Mucosa of descending colon (tissue), 3 donors: Measurements from ENCODE around the gene ALDH1A1. TPM values are rescaled to one million over a fixed set of nuclear protein-coding genes. Genes with fewer than 3 reads are reported as not detected.

ENCODE experiments used
- ATAC-seq: fragments of 200-7000 bp; cut with Tn5 transposase; one replicate; pipeline ENCODE4 v1.9.1; 2020; ENCODE audit warnings: mild to moderate bottlenecking, moderate library complexity
- DNase-seq, 3 donors: peaks; one replicate each; pipeline ENCODE4 v3.0.0-alpha.2; 2020
- H3K36me3 ChIP-seq: fragments of 200-600 bp; one replicate; pipeline ENCODE4 v1.8.0; 2021; ENCODE audit warnings: low read depth, mild to moderate bottlenecking
- H3K4me1 ChIP-seq: fragments of 200-600 bp; one replicate; pipeline ENCODE4 v1.8.0; 2021; ENCODE audit warnings: low read depth, mild to moderate bottlenecking
- H3K4me3 ChIP-seq: fragments of 200-600 bp; one replicate; pipeline ENCODE4 v1.8.0; 2021; ENCODE audit warnings: mild to moderate bottlenecking
- H3K9me3 ChIP-seq: fragments of 200-600 bp; one replicate; pipeline ENCODE4 v1.8.0; 2021; ENCODE audit warnings: mild to moderate bottlenecking
- intact Hi-C, 2 donors: fragments of 100-400 bp; cut with DNase I in 1 of 2; cut with micrococcal nuclease in 1 of 2; formaldehyde crosslinking; loops; one replicate each; pipeline versions ENCODE4 v1.11.0 to v1.11.1; 2022; cut with DNase I, micrococcal nuclease
- total RNA-seq, 3 donors: library from RNA; stranded (reverse); fragmentation: NEBNext Ultra II Directional in 2 of 3; extraction: Animal tissue kit (Norgen Biotek cat#: 25700) in 2 of 3; gene quantifications; one replicate each; pipeline versions ENCODE4 v1.2.1 to v1.2.4, GENCODE V29; 2021 to 2023
- TF ChIP-seq, protein P1 (sequence below): fragments of 200-600 bp; IDR thresholded peaks from one replicate; pipeline ENCODE4 v1.8.0; 2022; ENCODE audit warnings: antibody characterized with exemption, mild to moderate bottlenecking
- donor health status: DM: no; HTN: no; CAD: no; lungs with moderate emphysema.
- donor health status: DM: no; HTN: no; CAD: no.
- donor health status: DM: no; HTN: yes; CAD: no.

ALDH1A1 gene
- total RNA-seq, 3 donors from 2014 or later = 72.9 to 173 (median 84.1) TPM

DNA sequence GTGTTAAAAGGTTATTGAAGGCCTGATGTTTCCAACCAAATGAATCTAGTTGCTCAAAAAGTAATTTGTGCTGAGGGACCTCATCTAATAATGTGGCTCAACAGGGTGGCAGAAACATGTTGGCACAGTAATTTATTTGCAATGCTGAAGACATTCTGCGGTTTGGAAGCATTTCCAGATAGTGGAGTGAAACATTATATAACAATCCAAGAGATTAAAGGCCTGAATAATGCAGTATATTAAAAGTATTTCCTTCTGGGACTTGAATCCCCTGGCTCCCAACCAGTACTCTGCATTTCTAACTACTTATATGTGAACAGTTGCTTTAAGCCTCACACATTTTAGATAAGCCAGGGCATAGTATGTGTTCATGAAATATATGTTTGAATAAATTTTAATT is 25.9 kb upstream of the ALDH1A1 start:
- intact Hi-C loops = no loop called here
- ATAC-seq (no peak), DNase-seq (no peak)
- no peak overlapping the region for H3K4me3 ChIP-seq
- TF ChIP-seq, protein P1, sequence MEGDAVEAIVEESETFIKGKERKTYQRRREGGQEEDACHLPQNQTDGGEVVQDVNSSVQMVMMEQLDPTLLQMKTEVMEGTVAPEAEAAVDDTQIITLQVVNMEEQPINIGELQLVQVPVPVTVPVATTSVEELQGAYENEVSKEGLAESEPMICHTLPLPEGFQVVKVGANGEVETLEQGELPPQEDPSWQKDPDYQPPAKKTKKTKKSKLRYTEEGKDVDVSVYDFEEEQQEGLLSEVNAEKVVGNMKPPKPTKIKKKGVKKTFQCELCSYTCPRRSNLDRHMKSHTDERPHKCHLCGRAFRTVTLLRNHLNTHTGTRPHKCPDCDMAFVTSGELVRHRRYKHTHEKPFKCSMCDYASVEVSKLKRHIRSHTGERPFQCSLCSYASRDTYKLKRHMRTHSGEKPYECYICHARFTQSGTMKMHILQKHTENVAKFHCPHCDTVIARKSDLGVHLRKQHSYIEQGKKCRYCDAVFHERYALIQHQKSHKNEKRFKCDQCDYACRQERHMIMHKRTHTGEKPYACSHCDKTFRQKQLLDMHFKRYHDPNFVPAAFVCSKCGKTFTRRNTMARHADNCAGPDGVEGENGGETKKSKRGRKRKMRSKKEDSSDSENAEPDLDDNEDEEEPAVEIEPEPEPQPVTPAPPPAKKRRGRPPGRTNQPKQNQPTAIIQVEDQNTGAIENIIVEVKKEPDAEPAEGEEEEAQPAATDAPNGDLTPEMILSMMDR = no peak
- H3K36me3 ChIP-seq = no peaks in the 10 kb centered on the region
- no peaks in the 10 kb centered on the region for H3K9me3 ChIP-seq
- no peaks in the 10 kb centered on the region for H3K4me1 ChIP-seq

DNA sequence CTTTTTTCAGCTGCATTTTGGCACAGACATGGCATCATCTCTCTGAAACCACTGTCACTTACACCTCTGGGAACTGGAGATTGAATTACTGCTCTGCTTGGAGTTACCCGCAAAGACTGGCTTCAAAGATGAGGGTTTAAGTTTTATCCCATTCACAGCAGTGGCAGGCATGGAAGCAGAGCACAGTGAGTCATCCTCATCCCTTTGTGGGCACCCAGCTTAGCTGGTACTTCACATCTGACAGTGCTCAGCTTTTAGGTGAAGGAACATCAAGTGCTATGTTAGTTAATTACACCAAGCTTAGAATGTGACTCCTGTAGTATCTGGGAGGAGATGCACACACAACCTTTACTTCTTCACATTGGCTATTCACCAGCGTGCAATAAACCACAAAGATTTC is 24.8 kb upstream of the ALDH1A1 start:
- intact Hi-C loops = no loop called here
- ATAC-seq (no peak), DNase-seq (no peak)
- TF ChIP-seq, protein P1 = no peak
- no peaks in the 10 kb centered on the region for H3K36me3 ChIP-seq
- H3K4me3 ChIP-seq = no peak overlapping the region
- no peaks in the 10 kb centered on the region for H3K4me1 ChIP-seq
- no peaks in the 10 kb centered on the region for H3K9me3 ChIP-seq

DNA sequence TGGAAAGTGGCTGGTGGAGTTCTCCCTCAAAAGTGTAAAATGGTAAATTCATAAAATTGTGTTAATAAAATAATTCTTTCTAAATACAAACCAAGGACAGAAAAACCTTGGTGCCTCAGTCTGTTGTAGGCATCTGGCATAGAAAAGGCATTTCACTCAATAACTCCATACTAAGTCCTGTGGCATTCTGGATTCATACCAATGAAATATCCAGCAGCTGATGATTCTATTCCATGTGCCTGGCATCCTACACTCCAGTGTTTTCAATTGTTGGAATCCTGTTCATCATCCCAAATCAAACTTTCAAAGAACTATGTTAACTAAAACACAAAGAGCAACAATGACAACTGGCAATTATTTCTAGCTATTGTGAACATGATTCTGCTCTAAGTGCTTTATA is 21.6 kb upstream of the ALDH1A1 start:
- ATAC-seq = no peak
- no peaks in the 10 kb centered on the region for H3K9me3 ChIP-seq
- intact Hi-C loops = no loop called here
- no peak overlapping the region for H3K4me3 ChIP-seq
- no peaks in the 10 kb centered on the region for H3K4me1 ChIP-seq
- DNase-seq = no peak
- TF ChIP-seq, protein P1 = no peak
- H3K36me3 ChIP-seq = no peaks in the 10 kb centered on the region

DNA sequence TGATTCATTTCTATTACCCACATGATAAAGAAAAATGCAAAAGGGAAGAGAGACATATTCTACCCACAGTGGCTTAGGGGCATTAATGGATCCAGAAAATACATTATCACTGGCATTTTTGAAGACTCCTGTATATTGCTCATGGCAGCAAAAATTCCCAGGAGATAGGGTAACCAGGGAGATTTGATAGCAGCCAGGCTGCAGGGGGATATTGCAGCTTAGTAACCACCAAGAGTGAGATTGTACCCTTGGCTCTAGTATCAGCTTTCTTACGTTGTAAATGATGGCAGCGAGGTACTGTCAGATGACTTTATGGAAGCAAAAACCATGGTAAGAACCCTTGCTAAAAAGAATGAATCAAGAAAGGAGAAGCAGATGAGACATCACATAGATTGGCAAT is 19.8 kb upstream of the ALDH1A1 start:
- ATAC-seq (no peak), DNase-seq (no peak)
- TF ChIP-seq, protein P1 = no peak
- intact Hi-C loops = no loop called here
- Histone ChIP-seq H3K4me1 (no peaks in the 10 kb centered on the region), H3K36me3 (no peaks in the 10 kb centered on the region), H3K4me3 (no peak overlapping the region), H3K9me3 (no peaks in the 10 kb centered on the region)

DNA sequence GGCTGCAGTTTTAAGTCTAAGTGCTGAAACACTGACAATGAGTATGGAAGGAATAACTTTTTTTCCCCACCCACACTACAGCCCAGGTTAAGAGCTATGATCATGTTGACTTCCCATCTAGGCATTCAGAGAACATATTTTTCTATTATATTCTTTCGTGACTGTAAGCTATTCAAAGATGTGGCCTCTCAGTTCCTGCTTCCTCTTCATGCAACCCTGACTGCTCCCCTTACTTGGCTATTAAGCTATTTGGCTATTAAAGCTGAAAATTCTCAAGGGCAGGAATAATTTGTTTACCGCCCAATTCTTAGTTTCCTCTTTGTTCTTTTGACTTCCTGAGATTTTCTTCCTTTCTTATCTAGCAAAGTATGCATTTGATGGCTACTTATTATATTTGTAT is 18.6 kb upstream of the ALDH1A1 start:
- Histone ChIP-seq H3K36me3 (no peaks in the 10 kb centered on the region), H3K4me1 (no peaks in the 10 kb centered on the region), H3K4me3 (no peak overlapping the region), H3K9me3 (no peaks in the 10 kb centered on the region)
- DNase-seq = no peak
- TF ChIP-seq, protein P1 = no peak
- intact Hi-C loops = no loop called here
- ATAC-seq = no peak

DNA sequence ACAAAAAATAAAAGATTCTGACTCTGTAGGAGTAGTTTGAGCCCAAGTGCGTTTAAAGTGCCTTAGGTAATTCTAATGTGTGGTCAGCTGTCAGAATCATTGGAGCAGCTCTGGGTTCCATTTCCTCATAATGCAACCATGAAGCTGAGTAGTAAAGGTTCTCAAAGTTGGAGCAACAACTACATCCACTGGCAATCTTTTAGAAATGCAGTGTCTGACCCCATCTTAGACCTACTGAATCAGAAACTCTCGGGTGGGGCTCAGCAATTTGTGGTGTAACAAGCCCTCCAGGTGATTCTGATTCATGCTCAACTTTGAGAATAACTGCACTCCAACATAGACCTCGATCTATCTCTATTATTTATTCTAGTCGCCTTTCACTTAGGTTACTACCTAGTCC is 7.6 kb upstream of the ALDH1A1 start:
- peak; percentile 48 for ATAC-seq
- Histone ChIP-seq H3K36me3 (no peaks in the 10 kb centered on the region), H3K4me1 (peaks cover 2% of the 10 kb centered on the region), H3K4me3 (no peak overlapping the region), H3K9me3 (peaks cover 7% of the 10 kb centered on the region)
- DNase-seq = no peak
- TF ChIP-seq, protein P1 = no peak
- intact Hi-C loops = no loop called here
